Activated T-helper 2 cell treated with anti-CD3 and anti-CD28 coated beads, Interferon-gamma antibody, Interleukin-2, Interleukin-4, amounts not matched to agents 10 μg/mL and 5 μg/mL and 100 μg/mL, durations not matched to agents 14 hours and 24 hours and 36 hours (primary cell): Measurements from ENCODE around the gene MYZAP. TPM values are rescaled to one million over a fixed set of nuclear protein-coding genes. Genes with fewer than 3 reads are reported as not detected.

Experiments
- DNase-seq: peaks from one replicate; pipeline ENCODE4 v3.0.0; 2021; ENCODE audit warnings: low spot score
- H3K27ac Mint-ChIP-seq: one replicate; pipeline ENCODE4 v1.8.0; 2021; ENCODE audit warnings: mixed read lengths
- H3K27me3 Mint-ChIP-seq: one replicate; pipeline ENCODE4 v1.8.0; 2021; ENCODE audit warnings: low read depth, mixed read lengths
- H3K36me3 Mint-ChIP-seq: one replicate; pipeline ENCODE4 v1.8.0; 2021; ENCODE audit warnings: low read depth, mixed read lengths
- H3K4me1 Mint-ChIP-seq: one replicate; pipeline ENCODE4 v1.8.0; 2021; ENCODE audit warnings: low read depth, mixed read lengths
- H3K4me3 Mint-ChIP-seq: one replicate; pipeline ENCODE4 v1.8.0; 2021; ENCODE audit warnings: low read depth, mild to moderate bottlenecking, moderate library complexity, mixed read lengths
- H3K9me3 Mint-ChIP-seq: one replicate; pipeline ENCODE4 v1.8.0; 2021; ENCODE audit warnings: mixed read lengths
- intact Hi-C: fragments of 100-400 bp; cut with micrococcal nuclease; formaldehyde crosslinking; loops from one replicate; pipeline ENCODE4 v1.15.1; 2023
- total RNA-seq: library from RNA; stranded (reverse); gene quantifications from 2 replicates; pipeline ENCODE4 v1.2.3, GENCODE V29; 2022

The MYZAP gene
- total RNA-seq, 1 donor from 2014 or later, result not detected

- Mint-ChIP-seq H3K27me3 (peaks cover 8% of the 10 kb centered on the region), H3K27ac (no peak overlapping the region), H3K4me1 (peaks cover 13% of the 10 kb centered on the region), H3K9me3 (no peaks in the 10 kb centered on the region), H3K4me3 (no peak overlapping the region), H3K36me3 (no peaks in the 10 kb centered on the region)
- DNase-seq, result no peak
- intact Hi-C loops, result no loop called here
These were observed 23.4 kb upstream of the MYZAP start for GRCh38 chr15:57568299-57568698.

- Mint-ChIP-seq H3K36me3 (no peaks in the 10 kb centered on the region), H3K4me3 (no peak overlapping the region), H3K4me1 (peaks cover 5% of the 10 kb centered on the region), H3K27me3 (peaks cover 8% of the 10 kb centered on the region), H3K27ac (no peak overlapping the region), H3K9me3 (no peaks in the 10 kb centered on the region)
- no peak for DNase-seq
- intact Hi-C loops, result no loop called here
These were observed 21.4 kb upstream of the MYZAP start for GRCh38 chr15:57570340-57570739.

- Mint-ChIP-seq H3K27me3 (peaks cover 10% of the 10 kb centered on the region), H3K36me3 (no peaks in the 10 kb centered on the region)
These were observed 20.7 kb upstream of the MYZAP start for GRCh38 chr15:57570994-57571393.

DNA sequence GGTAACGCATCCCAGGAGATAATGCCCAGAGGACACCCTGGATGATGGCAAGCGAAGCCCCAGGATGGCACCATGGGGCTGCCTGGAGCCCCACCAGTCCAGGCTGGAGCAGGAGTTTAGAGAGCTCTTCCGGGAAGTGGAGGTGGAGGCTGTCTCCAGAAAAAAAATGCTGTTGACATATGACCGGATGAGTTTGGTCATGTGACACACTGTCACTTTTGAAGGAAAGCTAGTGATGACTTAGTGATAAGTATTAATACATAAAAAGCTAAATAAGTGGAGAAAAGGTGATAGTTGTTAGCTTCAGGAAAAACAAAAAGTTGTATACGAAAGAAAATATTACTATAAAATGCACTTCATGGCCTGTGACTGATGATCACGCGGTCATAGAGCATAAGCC is 20.0 kb upstream of the MYZAP start:
- DNase-seq, result no peak
- Mint-ChIP-seq H3K4me3 (no peak overlapping the region), H3K27me3 (peaks cover 10% of the 10 kb centered on the region), H3K4me1 (no peaks in the 10 kb centered on the region), H3K36me3 (no peaks in the 10 kb centered on the region), H3K27ac (no peak overlapping the region), H3K9me3 (no peaks in the 10 kb centered on the region)
- intact Hi-C loops, result no loop called here

More at GRCh38 chr15:57570994-57571393, 20.7 kb upstream of the MYZAP start:
- no peaks in the 10 kb centered on the region for H3K4me1 Mint-ChIP-seq
- no peak for DNase-seq
- intact Hi-C loops, result no loop called here
- no peak overlapping the region for H3K27ac Mint-ChIP-seq
- H3K9me3 Mint-ChIP-seq, result no peaks in the 10 kb centered on the region
- no peak overlapping the region for H3K4me3 Mint-ChIP-seq

- Mint-ChIP-seq H3K4me3 (no peak overlapping the region), H3K4me1 (no peaks in the 10 kb centered on the region), H3K27ac (no peak overlapping the region), H3K27me3 (peaks cover 10% of the 10 kb centered on the region), H3K36me3 (no peaks in the 10 kb centered on the region), H3K9me3 (no peaks in the 10 kb centered on the region)
- DNase-seq, result no peak
- intact Hi-C loops, result no loop called here
These were observed 19.2 kb upstream of the MYZAP start for GRCh38 chr15:57572468-57572867.

GRCh38 chr15:57573151-57573550 is 18.6 kb upstream of the MYZAP start:
- intact Hi-C loops, result no loop called here
- H3K27ac Mint-ChIP-seq, result no peak overlapping the region
- no peaks in the 10 kb centered on the region for H3K4me1 Mint-ChIP-seq
- H3K27me3 Mint-ChIP-seq, result peaks cover 15% of the 10 kb centered on the region
- H3K4me3 Mint-ChIP-seq, result no peak overlapping the region
- no peaks in the 10 kb centered on the region for H3K9me3 Mint-ChIP-seq
- DNase-seq, result no peak
- H3K36me3 Mint-ChIP-seq, result no peaks in the 10 kb centered on the region

DNA sequence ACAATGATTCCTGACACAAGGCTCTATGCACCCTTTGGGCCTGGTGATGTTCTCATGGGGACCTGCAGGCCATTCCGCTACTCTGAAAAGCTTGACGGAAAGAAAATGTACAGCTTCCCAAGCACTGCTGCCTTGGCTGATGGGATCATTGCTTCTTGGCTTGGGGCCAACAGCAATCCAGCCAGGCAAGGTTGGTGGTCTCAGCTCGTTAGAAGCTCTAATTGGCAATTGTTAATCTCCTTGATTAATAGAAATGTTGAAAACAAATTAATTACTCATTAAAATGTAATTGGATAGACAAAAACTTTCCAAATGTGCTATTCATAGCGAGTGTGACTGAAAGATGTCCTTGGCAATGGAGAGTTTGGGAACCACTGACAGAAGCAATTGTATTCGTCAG is 16.3 kb upstream of the MYZAP start:
- Mint-ChIP-seq H3K4me3 (no peak overlapping the region), H3K27ac (no peak overlapping the region), H3K36me3 (no peaks in the 10 kb centered on the region), H3K4me1 (no peaks in the 10 kb centered on the region), H3K9me3 (no peaks in the 10 kb centered on the region), H3K27me3 (peaks cover 10% of the 10 kb centered on the region)
- DNase-seq, result no peak
- intact Hi-C loops, result no loop called here

DNA sequence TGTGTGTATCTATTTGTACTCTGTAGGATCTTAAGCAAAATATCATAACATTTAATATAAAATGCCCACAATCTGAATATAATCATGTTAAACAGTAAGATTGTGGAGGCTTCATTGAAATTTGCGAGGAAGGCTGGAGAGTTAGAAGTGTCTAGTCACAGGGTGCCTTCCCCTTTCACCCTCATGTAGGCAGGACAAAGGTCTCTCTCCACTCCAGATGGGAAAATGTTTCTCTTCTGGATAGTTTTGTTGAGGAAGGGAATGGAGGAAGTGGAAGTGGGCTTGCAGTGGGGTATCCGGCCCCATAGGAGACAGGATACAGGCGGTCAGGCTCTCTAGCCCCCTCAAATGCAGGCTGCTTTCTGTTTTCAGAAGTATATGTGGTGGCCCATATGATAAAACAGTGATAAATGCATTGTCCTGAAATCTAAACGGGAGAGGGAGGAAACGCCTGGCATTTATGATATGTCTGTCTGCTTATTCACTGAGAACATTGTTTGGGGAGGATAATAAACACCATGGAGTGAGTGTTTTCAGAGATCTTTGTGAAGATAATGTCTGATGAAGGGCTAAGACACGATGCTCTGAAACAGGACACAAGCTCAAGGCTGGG is 13.3 kb upstream of the MYZAP start:
- H3K4me3 Mint-ChIP-seq, result no peak overlapping the region
- H3K9me3 Mint-ChIP-seq, result peaks cover 8% of the 10 kb centered on the region
- intact Hi-C loops, result no loop called here
- peaks cover 14% of the 10 kb centered on the region for H3K27me3 Mint-ChIP-seq
- no peak overlapping the region for H3K27ac Mint-ChIP-seq
- H3K36me3 Mint-ChIP-seq, result no peaks in the 10 kb centered on the region
- no peaks in the 10 kb centered on the region for H3K4me1 Mint-ChIP-seq
- DNase-seq, result no peak

GRCh38 chr15:57580428-57580827 is 11.3 kb upstream of the MYZAP start:
- peaks cover 14% of the 10 kb centered on the region for H3K9me3 Mint-ChIP-seq
- peaks cover 14% of the 10 kb centered on the region for H3K27me3 Mint-ChIP-seq
- DNase-seq, result no peak
- no peaks in the 10 kb centered on the region for H3K4me1 Mint-ChIP-seq
- H3K36me3 Mint-ChIP-seq, result no peaks in the 10 kb centered on the region
- H3K27ac Mint-ChIP-seq, result no peak overlapping the region
- intact Hi-C loops, result no loop called here
- H3K4me3 Mint-ChIP-seq, result no peak overlapping the region

- Mint-ChIP-seq H3K9me3 (peaks cover 14% of the 10 kb centered on the region), H3K4me3 (no peak overlapping the region), H3K27ac (no peak overlapping the region), H3K4me1 (no peaks in the 10 kb centered on the region), H3K27me3 (peaks cover 13% of the 10 kb centered on the region), H3K36me3 (no peaks in the 10 kb centered on the region)
- intact Hi-C loops, result no loop called here
- no peak for DNase-seq
These were observed 10.8 kb upstream of the MYZAP start for GRCh38 chr15:57580866-57581265.

DNA sequence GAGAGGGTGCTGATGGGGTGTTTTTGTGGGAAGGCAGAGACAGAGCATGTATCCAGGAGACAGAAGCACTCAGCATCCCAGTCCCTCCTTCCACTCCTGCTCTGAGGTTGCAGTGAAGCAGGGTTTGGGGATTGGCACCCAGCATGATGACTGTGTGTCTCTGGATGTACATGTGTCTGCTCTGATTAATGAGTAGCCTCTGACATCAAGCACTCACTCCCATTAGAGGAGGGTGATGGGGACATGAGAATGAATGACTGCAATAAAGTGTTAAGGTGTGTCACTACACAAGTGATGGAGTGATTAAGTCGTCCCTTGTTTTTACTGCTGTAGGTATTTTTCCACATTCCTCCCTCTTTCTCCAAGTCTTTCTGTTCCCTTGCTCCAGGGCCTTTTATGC is 9.6 kb upstream of the MYZAP start:
- H3K36me3 Mint-ChIP-seq, result no peaks in the 10 kb centered on the region
- DNase-seq, result no peak
- H3K4me1 Mint-ChIP-seq, result peaks cover 2% of the 10 kb centered on the region
- H3K9me3 Mint-ChIP-seq, result peaks cover 14% of the 10 kb centered on the region
- no peak overlapping the region for H3K4me3 Mint-ChIP-seq
- H3K27ac Mint-ChIP-seq, result no peak overlapping the region
- intact Hi-C loops, result no loop called here
- peaks cover 12% of the 10 kb centered on the region for H3K27me3 Mint-ChIP-seq

GRCh38 chr15:57583282-57583681 is 8.4 kb upstream of the MYZAP start:
- Mint-ChIP-seq H3K4me3 (no peak overlapping the region), H3K9me3 (peaks cover 14% of the 10 kb centered on the region), H3K27me3 (peaks cover 6% of the 10 kb centered on the region), H3K27ac (no peak overlapping the region), H3K4me1 (peaks cover 12% of the 10 kb centered on the region), H3K36me3 (no peaks in the 10 kb centered on the region)
- intact Hi-C loops, result no loop called here
- DNase-seq, result no peak

GRCh38 chr15:57583720-57584119 is 8.0 kb upstream of the MYZAP start:
- H3K36me3 Mint-ChIP-seq, result no peaks in the 10 kb centered on the region
- H3K9me3 Mint-ChIP-seq, result peaks cover 14% of the 10 kb centered on the region
- intact Hi-C loops, result no loop called here
- no peak overlapping the region for H3K4me3 Mint-ChIP-seq
- H3K4me1 Mint-ChIP-seq, result peaks cover 12% of the 10 kb centered on the region
- H3K27me3 Mint-ChIP-seq, result peaks cover 6% of the 10 kb centered on the region
- H3K27ac Mint-ChIP-seq, result no peak overlapping the region
- no peak for DNase-seq
